Adipocyte (in vitro differentiated cells): Measurements from ENCODE around the gene FAM241A.
"Not testable (repeated sequence)": the region's sequence is repeated elsewhere in the genome, so short reads cannot be mapped to it uniquely, and the experiment has no call there.

ENCODE experiments used
- DNase-seq: peaks from one replicate; pipeline ENCODE4 v3.0.0-alpha.2; 2015; ENCODE audit warnings: low read depth
- H3K27me3 ChIP-seq: replicated peaks from 2 replicates; pipeline ENCODE4 v1.7.0; 2013; ENCODE audit warnings: mild to moderate bottlenecking, low read length, moderate library complexity; ENCODE audit not compliant: control insufficient read depth, insufficient read depth
- H3K36me3 ChIP-seq: 2 replicates; pipeline ENCODE4 v1.7.0; 2013; ENCODE audit warnings: low read length, mild to moderate bottlenecking, moderate library complexity; ENCODE audit not compliant: control insufficient read depth, insufficient read depth, severe bottlenecking
- H3K4me1 ChIP-seq: 2 replicates; pipeline ENCODE4 v1.7.0; 2013; ENCODE audit warnings: mild to moderate bottlenecking, low read length, moderate library complexity; ENCODE audit not compliant: control insufficient read depth, insufficient read depth
- H3K4me3 ChIP-seq: 2 replicates; pipeline ENCODE4 v1.7.0; 2013; ENCODE audit warnings: mild to moderate bottlenecking, low read length, moderate library complexity
- H3K9ac ChIP-seq: 2 replicates; pipeline ENCODE4 v1.7.0; 2013; ENCODE audit warnings: mild to moderate bottlenecking, low read length, moderate library complexity
- H3K9me3 ChIP-seq: 2 replicates; pipeline ENCODE4 v1.7.0; 2013; ENCODE audit warnings: mild to moderate bottlenecking, low read length, moderate library complexity; ENCODE audit not compliant: control insufficient read depth

Gene FAM241A

GRCh38 chr4:112145326-112145789 lies at the start of gene FAM241A:
Gene FAM241A (plus strand): TSS chr4:112145454. CDS start chr4:112145581, 127 bp downstream.
- no peaks in the 10 kb centered on the region for H3K36me3 ChIP-seq
- no peaks in the 10 kb centered on the region for H3K27me3 ChIP-seq
- H3K9ac ChIP-seq: peak within 1 kb of the TSS; percentile 92
- peak; percentile 93 for DNase-seq
- H3K4me3 ChIP-seq: peak within 1 kb of the TSS; percentile 99
- H3K9me3 ChIP-seq: no peaks in the 10 kb centered on the region
- H3K4me1 ChIP-seq: peaks cover 46% of the 10 kb centered on the region

DNA sequence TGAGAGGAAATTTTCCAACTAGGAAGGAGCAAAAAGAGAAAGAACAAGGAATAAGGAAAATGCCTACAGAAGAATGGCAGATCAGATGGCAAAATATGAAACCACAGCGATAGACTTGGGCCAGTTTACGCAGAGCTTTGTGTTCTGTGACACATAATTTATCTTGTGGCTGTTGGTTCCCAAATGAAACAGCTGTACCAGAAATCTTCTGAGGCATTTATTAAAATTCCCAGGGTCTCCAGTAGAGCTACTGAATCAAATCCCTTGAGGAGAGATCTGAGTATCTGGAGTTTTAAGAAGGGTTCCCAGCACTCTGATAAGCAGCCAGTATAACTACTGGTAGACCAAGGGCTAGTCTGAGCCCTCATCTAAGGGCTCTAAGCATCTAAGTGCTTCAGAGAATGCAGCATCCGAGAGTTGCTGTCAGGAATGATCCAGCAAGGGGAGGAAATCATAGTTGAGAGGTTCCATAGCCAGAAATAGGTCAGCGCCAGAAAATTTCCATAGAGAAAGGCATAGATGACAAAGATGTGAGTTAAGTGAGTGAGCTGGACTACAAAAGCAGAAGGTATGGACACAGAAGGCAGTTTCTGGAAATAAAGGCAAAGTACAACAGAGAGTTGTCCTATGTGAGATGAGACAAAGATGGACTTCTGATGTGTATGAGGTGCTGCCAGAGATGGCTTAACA lies 46.3 kb upstream of the FAM241A start:
- Histone ChIP-seq H3K27me3 (no peaks in the 10 kb centered on the region), H3K36me3 (no peaks in the 10 kb centered on the region), H3K9ac (no peak overlapping the region), H3K4me3 (no peak overlapping the region), H3K4me1 (no peaks in the 10 kb centered on the region), H3K9me3 (no peaks in the 10 kb centered on the region)
- no peak for DNase-seq

GRCh38 chr4:112099701-112100297 lies 45.5 kb upstream of the FAM241A start:
- no peak overlapping the region for H3K9ac ChIP-seq
- no peaks in the 10 kb centered on the region for H3K27me3 ChIP-seq
- peak; percentile 87 for DNase-seq
- H3K4me3 ChIP-seq: no peak overlapping the region
- H3K36me3 ChIP-seq: no peaks in the 10 kb centered on the region
- H3K9me3 ChIP-seq: no peaks in the 10 kb centered on the region
- H3K4me1 ChIP-seq: no peaks in the 10 kb centered on the region

DNA sequence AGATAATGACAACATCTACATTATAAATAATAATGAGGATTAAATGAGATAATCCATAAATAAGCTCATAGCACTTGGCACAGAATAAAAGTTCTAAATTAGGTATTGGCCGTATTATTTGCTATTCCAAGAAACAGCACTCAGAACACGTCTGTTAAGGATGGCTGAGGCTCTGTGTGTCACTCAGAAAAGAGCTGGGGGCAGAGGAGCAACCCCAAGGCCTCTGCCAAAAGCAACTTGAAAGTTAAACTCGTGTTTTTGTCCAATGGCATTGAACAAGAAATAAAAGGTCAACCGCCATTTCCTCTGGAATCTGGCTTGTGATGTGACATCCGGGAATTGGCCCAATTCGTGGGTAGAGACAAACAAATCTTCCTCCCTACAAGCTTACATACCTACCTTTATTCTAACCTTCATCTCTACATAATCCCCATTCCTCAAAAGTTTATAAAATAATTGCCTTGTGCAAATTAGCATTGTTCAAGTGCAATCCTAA lies 42.3 kb upstream of the FAM241A start:
- Histone ChIP-seq H3K36me3 (no peaks in the 10 kb centered on the region), H3K27me3 (no peaks in the 10 kb centered on the region), H3K4me3 (no peak overlapping the region), H3K4me1 (no peaks in the 10 kb centered on the region), H3K9me3 (no peaks in the 10 kb centered on the region), H3K9ac (no peak overlapping the region)
- DNase-seq: no peak

DNA sequence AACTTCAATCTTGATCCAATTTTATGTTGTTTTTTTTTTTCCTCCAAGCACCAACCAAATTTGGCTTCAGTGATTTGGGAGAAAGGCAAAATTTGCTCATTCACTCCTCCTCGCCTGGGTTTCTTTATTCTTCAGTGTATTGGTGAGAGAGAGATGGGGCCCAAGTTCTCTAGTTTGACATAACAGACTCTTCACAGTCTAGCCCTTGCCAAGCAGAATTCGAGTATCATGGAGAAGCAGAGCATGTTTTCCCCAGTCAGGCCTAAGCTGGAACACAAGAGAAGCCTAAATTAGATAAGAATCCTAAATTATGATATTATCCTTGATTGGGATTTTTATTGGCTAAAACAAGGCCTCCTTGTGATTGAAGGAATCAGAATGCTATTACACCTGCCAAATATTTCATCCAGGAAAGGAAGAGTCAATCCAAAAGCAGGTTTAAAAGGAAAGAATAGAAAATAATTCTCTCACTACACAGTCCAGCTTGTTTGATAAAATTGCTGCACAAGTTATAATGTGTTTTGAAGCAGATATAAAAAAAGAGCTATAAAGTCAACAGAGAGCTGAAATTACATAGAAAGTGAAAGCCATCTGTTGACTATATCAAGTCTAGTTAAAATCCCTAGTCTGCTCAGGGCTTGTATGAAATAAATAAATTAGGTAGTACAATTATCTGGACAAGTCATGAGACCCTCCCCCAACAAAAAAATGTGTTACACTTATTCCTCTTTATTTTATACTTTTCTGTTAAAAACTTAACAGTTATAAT lies 39.9 kb upstream of the FAM241A start:
- Histone ChIP-seq H3K4me1 (no peaks in the 10 kb centered on the region), H3K9ac (no peak overlapping the region), H3K36me3 (no peaks in the 10 kb centered on the region), H3K27me3 (no peaks in the 10 kb centered on the region), H3K4me3 (no peak overlapping the region), H3K9me3 (no peaks in the 10 kb centered on the region)
- no peak for DNase-seq

DNA sequence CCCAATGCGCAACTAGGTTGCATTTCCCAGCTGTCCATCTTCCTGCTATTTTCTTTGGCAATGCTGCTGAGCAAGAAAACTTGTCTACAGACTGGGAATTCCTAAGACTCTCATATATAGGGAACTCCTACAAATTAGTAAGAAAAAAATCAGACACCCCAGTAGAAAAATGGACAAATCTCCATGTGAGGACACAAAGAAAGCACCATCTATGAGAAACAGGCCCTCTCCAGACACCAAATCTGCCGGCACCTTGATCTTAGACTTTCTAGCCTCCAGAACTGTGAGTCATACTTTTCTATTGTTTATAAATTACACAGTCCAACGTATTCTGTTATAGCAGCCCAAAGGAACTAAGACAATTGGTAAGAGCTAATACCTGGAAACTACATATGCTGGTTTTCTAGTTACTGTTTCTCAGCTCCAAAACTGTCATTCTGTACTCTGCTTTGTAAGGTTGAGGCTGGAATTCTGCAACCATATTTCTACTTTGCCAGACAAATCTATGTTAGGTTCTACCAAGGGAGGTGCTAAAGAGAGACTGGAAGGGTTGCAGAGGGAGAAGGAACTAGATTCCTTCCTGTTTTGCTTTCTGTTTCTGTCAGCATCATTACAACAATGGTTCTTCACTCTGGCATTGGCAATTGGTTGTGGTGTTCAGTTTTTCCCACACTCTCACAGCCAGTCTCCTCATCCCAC lies 35.7 kb upstream of the FAM241A start:
- H3K9me3 ChIP-seq: no peaks in the 10 kb centered on the region
- no peak overlapping the region for H3K9ac ChIP-seq
- peak; percentile 38 for DNase-seq
- no peaks in the 10 kb centered on the region for H3K27me3 ChIP-seq
- no peak overlapping the region for H3K4me3 ChIP-seq
- peaks cover 18% of the 10 kb centered on the region for H3K4me1 ChIP-seq
- H3K36me3 ChIP-seq: no peaks in the 10 kb centered on the region

DNA sequence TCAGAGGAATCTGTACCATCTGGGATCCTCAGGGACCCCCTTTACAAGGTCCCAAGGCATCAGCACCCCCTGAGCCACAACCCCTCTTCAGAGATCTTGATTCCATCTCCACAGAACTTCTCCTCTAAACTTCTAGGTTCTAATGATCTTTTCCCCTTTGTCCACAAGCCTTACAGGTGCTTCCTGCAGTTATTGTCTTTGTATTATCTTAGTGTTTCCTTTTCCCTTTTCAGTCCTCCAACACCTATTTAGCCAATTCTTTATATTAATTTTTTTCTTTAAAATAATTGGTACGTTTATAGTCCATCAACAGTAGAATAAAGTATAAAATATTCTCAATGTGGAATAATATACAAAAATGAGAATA lies 35.2 kb upstream of the FAM241A start:
- no peaks in the 10 kb centered on the region for H3K27me3 ChIP-seq

DNA sequence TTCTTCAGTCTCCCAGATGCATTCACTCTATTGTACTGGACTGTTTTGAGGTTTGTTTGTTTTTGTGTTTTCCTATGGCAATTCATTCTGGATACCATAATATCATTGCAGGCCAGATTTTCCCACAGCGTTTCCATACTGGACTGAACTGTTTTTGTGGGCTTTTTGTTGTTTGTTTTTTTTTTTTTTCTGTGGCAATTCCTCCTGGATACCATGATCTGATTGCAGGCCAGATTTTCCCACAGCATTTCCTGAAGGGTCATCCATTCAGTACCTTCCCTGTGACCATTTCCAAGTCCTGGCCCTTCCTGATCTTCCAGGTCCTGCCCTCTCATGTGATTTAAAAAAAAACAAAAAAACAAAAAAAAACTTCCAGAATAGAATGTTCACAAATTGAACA lies 33.9 kb upstream of the FAM241A start:
- Histone ChIP-seq H3K4me1 (peaks cover 20% of the 10 kb centered on the region), H3K9ac (no peak overlapping the region), H3K36me3 (no peaks in the 10 kb centered on the region), H3K27me3 (no peaks in the 10 kb centered on the region), H3K4me3 (no peak overlapping the region), H3K9me3 (no peaks in the 10 kb centered on the region)
- no peak for DNase-seq

More for the DNA sequence above, 35.2 kb upstream of the FAM241A start:
- no peak overlapping the region for H3K4me3 ChIP-seq
- peaks cover 20% of the 10 kb centered on the region for H3K4me1 ChIP-seq
- H3K9ac ChIP-seq: no peak overlapping the region
- H3K36me3 ChIP-seq: no peaks in the 10 kb centered on the region
- no peak for DNase-seq
- no peaks in the 10 kb centered on the region for H3K9me3 ChIP-seq

DNA sequence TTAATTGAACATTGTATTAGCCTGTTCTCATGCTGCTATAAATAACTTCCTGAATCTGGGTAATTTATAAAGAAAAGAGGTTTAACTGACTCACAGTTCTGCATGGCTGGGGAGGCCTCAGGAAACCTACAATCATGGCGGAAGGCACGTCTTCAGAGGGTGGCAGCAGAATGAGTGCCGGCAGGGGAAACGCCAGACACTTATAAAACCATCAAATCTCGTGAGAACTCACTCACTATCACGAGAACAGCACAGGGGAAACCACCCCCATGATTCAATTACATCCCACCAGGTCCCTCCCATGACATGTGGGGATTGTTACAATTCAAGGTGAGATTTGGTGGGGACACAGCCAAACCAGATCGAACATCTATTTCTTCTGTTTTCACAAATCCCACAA lies 33.2 kb upstream of the FAM241A start:
- not testable (repeated sequence) for H3K9me3 ChIP-seq

GRCh38 chr4:112112590-112113170 lies 32.6 kb upstream of the FAM241A start:
- Histone ChIP-seq H3K9me3 (no peaks in the 10 kb centered on the region), H3K4me1 (peaks cover 20% of the 10 kb centered on the region), H3K9ac (no peak overlapping the region), H3K36me3 (no peaks in the 10 kb centered on the region), H3K4me3 (no peak overlapping the region), H3K27me3 (no peaks in the 10 kb centered on the region)
- no peak for DNase-seq

More for the DNA sequence above, 33.2 kb upstream of the FAM241A start:
- not testable (repeated sequence) for DNase-seq, H3K36me3 ChIP-seq, H3K27me3 ChIP-seq, H3K4me3 ChIP-seq, H3K9ac ChIP-seq
- H3K4me1 ChIP-seq: peaks cover 20% of the 10 kb centered on the region
